DND-41 (cell line): ENCODE results near the gene CEP41.

Experiments
- ATAC-seq: fragments of 200-7000 bp; cut with Tn5 transposase; 3 replicates; pipeline ENCODE4 v1.9.1; 2021; ENCODE audit warnings: low read depth; ENCODE audit not compliant: insufficient read depth
- DNase-seq: peaks from one replicate; pipeline ENCODE4 v3.0.0-alpha.2; 2020
- H2AFZ ChIP-seq: 2 replicates; pipeline ENCODE4 v1.6.0; 2012; ENCODE audit warnings: low read depth, low read length
- H3K27ac ChIP-seq: 2 replicates; pipeline ENCODE4 v1.5.1; 2012; ENCODE audit warnings: low read length, inconsistent platforms
- H3K27me3 ChIP-seq: fragments of 200-600 bp; sonication (generic); 2 replicates; pipeline ENCODE4 v1.6.0; 2012; ENCODE audit warnings: low read length, mild to moderate bottlenecking, inconsistent platforms; ENCODE audit not compliant: insufficient read depth, poor library complexity
- H3K36me3 ChIP-seq: 2 replicates; pipeline ENCODE4 v1.5.1; 2012; ENCODE audit warnings: low read length, inconsistent platforms; ENCODE audit not compliant: insufficient read depth
- H3K4me1 ChIP-seq: 2 replicates; pipeline ENCODE4 v1.5.1; 2012; ENCODE audit warnings: mild to moderate bottlenecking, low read length; ENCODE audit not compliant: insufficient read depth
- H3K4me2 ChIP-seq: 2 replicates; pipeline ENCODE4 v1.6.0; 2012; ENCODE audit warnings: mild to moderate bottlenecking, moderate library complexity, low read length, inconsistent platforms; ENCODE audit not compliant: insufficient read depth
- H3K4me3 ChIP-seq, 2 experiments: fragments of 200-600 bp in 1 of 2; shearing (Covaris generic) in 1 of 2; 2 replicates each; pipeline ENCODE4 v1.5.1; 2012 to 2016; ENCODE audit warnings: inconsistent platforms in 2 of 2, low read length in 2 of 2, mild to moderate bottlenecking in 2 of 2, low read depth in 1 of 2, moderate library complexity in 1 of 2
- H3K79me2 ChIP-seq: 2 replicates; pipeline ENCODE4 v1.6.0; 2012; ENCODE audit warnings: low read length, inconsistent platforms; ENCODE audit not compliant: insufficient read depth
- H3K9ac ChIP-seq: 2 replicates; pipeline ENCODE4 v1.6.0; 2012; ENCODE audit warnings: low read depth, mild to moderate bottlenecking, inconsistent platforms, low read length, moderate library complexity
- H3K9me3 ChIP-seq: 2 replicates; pipeline ENCODE4 v1.5.1; 2012; ENCODE audit warnings: low read length, moderate library complexity, mild to moderate bottlenecking, inconsistent platforms; ENCODE audit not compliant: insufficient read depth, severe bottlenecking
- H4K20me1 ChIP-seq: 2 replicates; pipeline ENCODE4 v1.6.0; 2012; ENCODE audit warnings: low read length; ENCODE audit not compliant: insufficient read depth
- CTCF ChIP-seq: IDR thresholded peaks from 2 replicates; pipeline ENCODE4 v1.5.1; 2012; ENCODE audit warnings: borderline replicate concordance, low read length, moderate library complexity, mild to moderate bottlenecking; ENCODE audit not compliant: poor library complexity, severe bottlenecking; ENCODE audit errors: extremely low read depth
- EZH2 ChIP-seq: IDR thresholded peaks from 3 replicates; pipeline ENCODE4 v1.6.1; 2012; ENCODE audit warnings: borderline replicate concordance, low read depth, mild to moderate bottlenecking, moderate library complexity, low read length, inconsistent platforms; ENCODE audit not compliant: severe bottlenecking

CEP41 gene

GRCh38 chr7:130350945-130351790 is 89.6 kb downstream of the CEP41 start:
- no peak overlapping the region for H3K9ac ChIP-seq
- TF ChIP-seq CTCF, result no peak
- no peak for TF ChIP-seq EZH2
- H3K4me2 ChIP-seq, result no peak overlapping the region

GRCh38 chr7:130349911-130350782 is 90.7 kb downstream of the CEP41 start:
- H3K4me1 ChIP-seq, result no peaks in the 10 kb centered on the region
- no peak for TF ChIP-seq EZH2
- TF ChIP-seq CTCF, result no peak
- H2AFZ ChIP-seq, result no peak overlapping the region
- H3K4me2 ChIP-seq, result no peak overlapping the region
- H3K27ac ChIP-seq, result no peak overlapping the region
- H3K9ac ChIP-seq, result no peak overlapping the region
- DNase-seq (no peak), ATAC-seq (no peak)
- H3K79me2 ChIP-seq, result no peaks in the 10 kb centered on the region
- H3K27me3 ChIP-seq, result no peaks in the 10 kb centered on the region
- H3K4me3 ChIP-seq, result no peak overlapping the region
- H4K20me1 ChIP-seq, result no peaks in the 10 kb centered on the region
- no peaks in the 10 kb centered on the region for H3K9me3 ChIP-seq
- no peaks in the 10 kb centered on the region for H3K36me3 ChIP-seq

More at GRCh38 chr7:130350945-130351790, 89.6 kb downstream of the CEP41 start:
- Histone ChIP-seq H3K4me1 (no peaks in the 10 kb centered on the region), H2AFZ (no peak overlapping the region), H3K4me3 (no peak overlapping the region), H3K9me3 (no peaks in the 10 kb centered on the region), H3K27ac (no peak overlapping the region), H3K36me3 (no peaks in the 10 kb centered on the region), H4K20me1 (no peaks in the 10 kb centered on the region), H3K79me2 (no peaks in the 10 kb centered on the region), H3K27me3 (no peaks in the 10 kb centered on the region)
- no peak for ATAC-seq
- DNase-seq, result no peak

- Histone ChIP-seq H3K4me1 (no peaks in the 10 kb centered on the region), H4K20me1 (no peaks in the 10 kb centered on the region)
Observed at GRCh38 chr7:130346941-130347340, 93.9 kb downstream of the CEP41 start.

More at GRCh38 chr7:130346941-130347340, 93.9 kb downstream of the CEP41 start:
- Histone ChIP-seq H3K9ac (no peak overlapping the region), H3K79me2 (no peaks in the 10 kb centered on the region), H2AFZ (no peak overlapping the region), H3K4me2 (no peak overlapping the region), H3K4me3 (no peak overlapping the region), H3K36me3 (no peaks in the 10 kb centered on the region), H3K27ac (no peak overlapping the region), H3K27me3 (no peaks in the 10 kb centered on the region), H3K9me3 (no peaks in the 10 kb centered on the region)
- ATAC-seq (no peak), DNase-seq (no peak)
- no peak for TF ChIP-seq CTCF
- TF ChIP-seq EZH2, result no peak
